ENCODE data around the gene EVA1C. TPM values are rescaled to one million over a fixed set of nuclear protein-coding genes. Genes with fewer than 3 reads are reported as not detected.
"Not testable (repeated sequence)": the region's sequence is repeated elsewhere in the genome, so short reads cannot be mapped to it uniquely, and the experiment has no call there.

The EVA1C gene
- total RNA-seq, 6 donors from 2014 or later = 40.2 to 75.6 (median 55.7) TPM

- Histone ChIP-seq H3K36me3 (no peaks in the 10 kb centered on the region), H3K27me3 (no peaks in the 10 kb centered on the region), H3K9me3 (no peaks in the 10 kb centered on the region), H3K27ac (peak overlapping the region; percentile 68 to 82 (median 78)), H3K4me3 (no peak overlapping the region), H3K4me1 (peaks cover 16 to 36% (median 26%) of the 10 kb centered on the region in 4 donors)
- 73 to 82% methylated on average over 3 to 8 of the region's 8 CpGs for WGBS, 2 donors
- ATAC-seq (ENCODE audit: low FRiP score in 2 of 2) (peak; percentile 25 to 37), DNase-seq (peak in 1 of 2 donors; percentile 53)
- TF ChIP-seq POLR2A (IDR thresholded peaks at IDR 0.05) (no peak), POLR2AphosphoS5 (IDR thresholded peaks at IDR 0.05) (no peak), EP300 (IDR thresholded peaks at IDR 0.05) (no peak)
- TF ChIP-seq, protein P1, sequence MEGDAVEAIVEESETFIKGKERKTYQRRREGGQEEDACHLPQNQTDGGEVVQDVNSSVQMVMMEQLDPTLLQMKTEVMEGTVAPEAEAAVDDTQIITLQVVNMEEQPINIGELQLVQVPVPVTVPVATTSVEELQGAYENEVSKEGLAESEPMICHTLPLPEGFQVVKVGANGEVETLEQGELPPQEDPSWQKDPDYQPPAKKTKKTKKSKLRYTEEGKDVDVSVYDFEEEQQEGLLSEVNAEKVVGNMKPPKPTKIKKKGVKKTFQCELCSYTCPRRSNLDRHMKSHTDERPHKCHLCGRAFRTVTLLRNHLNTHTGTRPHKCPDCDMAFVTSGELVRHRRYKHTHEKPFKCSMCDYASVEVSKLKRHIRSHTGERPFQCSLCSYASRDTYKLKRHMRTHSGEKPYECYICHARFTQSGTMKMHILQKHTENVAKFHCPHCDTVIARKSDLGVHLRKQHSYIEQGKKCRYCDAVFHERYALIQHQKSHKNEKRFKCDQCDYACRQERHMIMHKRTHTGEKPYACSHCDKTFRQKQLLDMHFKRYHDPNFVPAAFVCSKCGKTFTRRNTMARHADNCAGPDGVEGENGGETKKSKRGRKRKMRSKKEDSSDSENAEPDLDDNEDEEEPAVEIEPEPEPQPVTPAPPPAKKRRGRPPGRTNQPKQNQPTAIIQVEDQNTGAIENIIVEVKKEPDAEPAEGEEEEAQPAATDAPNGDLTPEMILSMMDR (IDR thresholded peaks at IDR 0.05) = no peak
Measured at GRCh38 chr21:32521736-32522355, 109.3 kb downstream of the EVA1C start.

DNA sequence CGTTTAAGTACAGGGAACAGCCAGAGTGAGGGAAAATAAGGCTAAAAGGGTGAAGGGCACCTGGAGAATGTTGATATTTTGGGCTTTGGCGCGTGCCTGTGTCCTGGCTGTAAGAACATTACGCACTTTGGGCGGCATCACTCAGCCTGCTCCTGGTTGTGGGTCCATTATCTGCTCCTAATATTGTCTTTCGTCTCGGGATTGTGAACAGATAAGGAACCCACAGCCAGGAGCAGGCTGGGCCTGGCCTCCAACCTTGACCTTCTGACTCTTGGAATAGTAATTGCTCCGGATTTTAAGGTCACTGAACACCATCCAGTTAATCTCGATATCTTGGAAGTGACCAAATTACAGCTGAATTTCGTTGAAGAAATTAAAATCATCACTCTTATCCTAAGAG lies 111.0 kb downstream of the EVA1C start:
- ATAC-seq (ENCODE audit: low FRiP score in 2 of 2) = no peak
- H3K36me3 ChIP-seq = no peaks in the 10 kb centered on the region
- no peak for TF ChIP-seq POLR2AphosphoS5 (IDR thresholded peaks at IDR 0.05)
- TF ChIP-seq, protein P1 (IDR thresholded peaks at IDR 0.05) = no peak
- TF ChIP-seq EP300 (IDR thresholded peaks at IDR 0.05) = no peak
- TF ChIP-seq POLR2A (IDR thresholded peaks at IDR 0.05) = no peak
- no peaks in the 10 kb centered on the region for H3K27me3 ChIP-seq
- no peak overlapping the region for H3K4me3 ChIP-seq
- H3K9me3 ChIP-seq = no peaks in the 10 kb centered on the region
- 85 to 91% methylated on average over 10 of the region's 10 CpGs for WGBS, 2 donors
- H3K27ac ChIP-seq = peak overlapping the region; percentile 28 to 79 (median 40)
- peaks cover 14 to 36% (median 26%) of the 10 kb centered on the region in 4 donors for H3K4me1 ChIP-seq
- DNase-seq = no peak

GRCh38 chr21:32523988-32524719 lies 111.6 kb downstream of the EVA1C start:
- Histone ChIP-seq H3K4me1 (peaks cover 14 to 36% (median 26%) of the 10 kb centered on the region in 4 donors), H3K9me3 (no peaks in the 10 kb centered on the region), H3K36me3 (no peaks in the 10 kb centered on the region), H3K27ac (peak overlapping the region; percentile 36 to 79 (median 60)), H3K4me3 (no peak overlapping the region), H3K27me3 (no peaks in the 10 kb centered on the region)
- TF ChIP-seq POLR2A (IDR thresholded peaks at IDR 0.05) (no peak), EP300 (IDR thresholded peaks at IDR 0.05) (peak in 1 of 4 donors; percentile 9), POLR2AphosphoS5 (IDR thresholded peaks at IDR 0.05) (peak in 1 of 2 donors; percentile 12)
- TF ChIP-seq, protein P1 (IDR thresholded peaks at IDR 0.05) = no peak
- WGBS, 2 donors = 67 to 69% methylated on average over 8 of the region's 8 CpGs
- ATAC-seq (ENCODE audit: low FRiP score in 2 of 2) (peak in 1 of 2 donors; percentile 34), DNase-seq (no peak)

- no peak for TF ChIP-seq EP300 (IDR thresholded peaks at IDR 0.05)
- Histone ChIP-seq H3K27me3 (no peaks in the 10 kb centered on the region), H3K36me3 (no peaks in the 10 kb centered on the region), H3K27ac (peak overlapping the region in 3 of 4 donors; percentile 16 to 64 (median 55)), H3K9me3 (no peaks in the 10 kb centered on the region), H3K4me3 (no peak overlapping the region), H3K4me1 (peaks cover 14 to 29% (median 22%) of the 10 kb centered on the region in 4 donors)
- WGBS, 2 donors = 82 to 100% methylated on average over 1 to 7 of the region's 7 CpGs
- DNase-seq (peak in 1 of 2 donors; percentile 59), ATAC-seq (ENCODE audit: low FRiP score in 2 of 2) (no peak)
Measured at GRCh38 chr21:32525282-32525681, 112.8 kb downstream of the EVA1C start.

GRCh38 chr21:32529679-32530078 lies 117.2 kb downstream of the EVA1C start:
- Histone ChIP-seq H3K4me1 (no peaks in the 10 kb centered on the region), H3K9me3 (no peaks in the 10 kb centered on the region), H3K4me3 (no peak overlapping the region), H3K27me3 (no peaks in the 10 kb centered on the region), H3K36me3 (no peaks in the 10 kb centered on the region), H3K27ac (no peak overlapping the region)
- no peak for DNase-seq
- WGBS, 2 donors = 91 to 93% methylated on average over 3 to 4 of the region's 4 CpGs
- TF ChIP-seq POLR2AphosphoS5 (IDR thresholded peaks at IDR 0.05) = no peak
- no peak for ATAC-seq (ENCODE audit: low FRiP score in 2 of 2)

DNA sequence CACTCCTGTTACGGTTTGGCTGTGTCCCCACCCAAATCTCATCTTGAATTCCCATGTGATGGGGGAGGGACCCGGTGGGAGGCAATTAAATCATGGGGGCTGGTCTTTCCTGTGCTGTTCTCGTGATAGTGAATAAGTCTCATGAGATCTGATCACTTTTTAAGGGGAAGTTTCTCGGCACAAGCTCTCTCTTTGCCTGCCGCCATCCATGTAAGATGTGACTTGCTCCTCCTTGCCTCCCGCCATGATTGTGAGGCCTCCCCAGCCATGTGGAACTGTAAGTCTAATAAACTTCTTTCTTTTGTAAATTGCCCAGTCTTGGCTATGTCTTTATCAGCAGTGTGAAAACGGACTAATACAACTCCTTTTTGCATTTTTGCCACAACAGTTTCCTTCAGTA lies 118.3 kb downstream of the EVA1C start:
- not testable (repeated sequence) for H3K4me1 ChIP-seq; DNase-seq; H3K4me3 ChIP-seq; H3K27me3 ChIP-seq; H3K36me3 ChIP-seq; H3K9me3 ChIP-seq; ATAC-seq (ENCODE audit: low FRiP score in 2 of 2); H3K27ac ChIP-seq
- WGBS, 2 donors = 91 to 95% methylated on average over 7 of the region's 7 CpGs

DNA sequence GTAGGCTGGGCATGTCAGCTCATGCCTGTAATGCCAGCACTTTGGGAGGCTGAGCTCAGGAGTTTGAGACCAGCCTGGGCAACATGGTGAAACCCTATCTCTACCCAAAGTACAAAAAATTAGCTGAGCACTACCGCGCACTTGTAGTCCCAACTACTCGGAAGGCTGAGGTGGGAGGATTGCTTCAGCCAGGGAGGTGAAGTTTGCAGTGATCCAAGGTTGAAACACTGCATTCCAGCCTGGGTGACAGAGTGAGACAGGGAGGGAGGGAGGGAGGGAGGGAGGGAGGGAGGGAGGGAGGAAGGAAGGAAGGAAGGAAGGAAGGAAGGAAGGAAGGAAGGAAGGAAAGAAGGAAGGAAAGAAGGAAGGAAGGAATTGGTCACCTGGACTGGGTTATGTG lies 119.1 kb downstream of the EVA1C start:
- not testable (repeated sequence) for DNase-seq; ATAC-seq (ENCODE audit: low FRiP score in 2 of 2); H3K4me3 ChIP-seq; H3K4me1 ChIP-seq; H3K36me3 ChIP-seq; H3K27me3 ChIP-seq; H3K27ac ChIP-seq; H3K9me3 ChIP-seq
- WGBS, 2 donors = 85 to 88% methylated on average over 3 of the region's 3 CpGs

Data from upper lobe of left lung (tissue), 6 donors.